ENCODE measurements around the gene ITCH.
"Not testable (repeated sequence)": the region's sequence is repeated elsewhere in the genome, so short reads cannot be mapped to it uniquely, and the experiment has no call there.

Gene ITCH

GRCh38 chr20:34514897-34515483 lies 151.9 kb downstream of the ITCH start:
- no peak for DNase-seq

- DNase-seq, result peak; percentile 65 to 69
Observed at GRCh38 chr20:34515484-34516246, 152.6 kb downstream of the ITCH start.

- peak; percentile 93 for DNase-seq
Observed at GRCh38 chr20:34516247-34517113, 153.4 kb downstream of the ITCH start, which contains the start of gene DYNLRB1. Gene DYNLRB1 (plus strand): TSS chr20:34516422. CDS start chr20:34516459, 37 bp downstream.

- DNase-seq, result no peak
Observed at GRCh38 chr20:34517114-34517505, 154.0 kb downstream of the ITCH start.

- not testable (repeated sequence) for DNase-seq
Observed at GRCh38 chr20:34518863-34519262, 155.8 kb downstream of the ITCH start.

- not testable (repeated sequence) for DNase-seq
Observed at GRCh38 chr20:34519841-34520240, 156.8 kb downstream of the ITCH start.

- DNase-seq, result peak; percentile 37
Observed at GRCh38 chr20:34522969-34523871, 160.1 kb downstream of the ITCH start.

GRCh38 chr20:34524426-34524825 lies 161.4 kb downstream of the ITCH start:
- DNase-seq, result no peak

- DNase-seq, result no peak
Observed at GRCh38 chr20:34525342-34525708, 162.3 kb downstream of the ITCH start.

- DNase-seq, result no peak
Observed at GRCh38 chr20:34525709-34526416, 162.8 kb downstream of the ITCH start.

- no peak for DNase-seq
Observed at GRCh38 chr20:34526466-34526865, 163.4 kb downstream of the ITCH start.

- DNase-seq, result no peak
Observed at GRCh38 chr20:34527016-34527415, 163.9 kb downstream of the ITCH start.

GRCh38 chr20:34528921-34529297 lies 165.8 kb downstream of the ITCH start:
- no peak for DNase-seq

GRCh38 chr20:34529742-34530141 lies 166.7 kb downstream of the ITCH start:
- no peak for DNase-seq

GRCh38 chr20:34530342-34530741 lies 167.3 kb downstream of the ITCH start:
- no peak for DNase-seq

- DNase-seq, result no peak
Observed at GRCh38 chr20:34531608-34532265, 168.7 kb downstream of the ITCH start.

- DNase-seq, result no peak
Observed at GRCh38 chr20:34532320-34532719, 169.2 kb downstream of the ITCH start.

GRCh38 chr20:34532756-34533155 lies 169.7 kb downstream of the ITCH start:
- DNase-seq, result no peak

GRCh38 chr20:34534391-34535165 lies 171.5 kb downstream of the ITCH start:
- DNase-seq, result no peak

- DNase-seq, result no peak
Observed at GRCh38 chr20:34535301-34535840, 172.3 kb downstream of the ITCH start.

Measured in stimulated activated CD4-positive, alpha-beta T cell treated with anti-CD3 and anti-CD28 coated beads, Interleukin-4, amount 100 ng/mL, for 4 hours (primary cell).